DOHH2 (cell line): Measurements from ENCODE around the gene NUTM1.

Experiments used
- EZH2phosphoT487 ChIP-seq: fragments of 200-600 bp; sonication (generic); IDR thresholded peaks from 2 replicates; pipeline ENCODE4 v1.6.1; 2017; ENCODE audit warnings: borderline replicate concordance, mild to moderate bottlenecking, antibody characterized with exemption, low read length, moderate library complexity, mixed read lengths
- TF ChIP-seq, protein P1 (sequence below): fragments of 200-600 bp; sonication (generic); IDR thresholded peaks from one replicate; pipeline ENCODE4 v1.5.1; 2014; ENCODE audit warnings: antibody characterized with exemption, mild to moderate bottlenecking, low read depth, low read length; ENCODE audit not compliant: poor library complexity, severe bottlenecking

GRCh38 chr15:34366271-34367065, 23.4 kb downstream of the NUTM1 start:
- TF ChIP-seq, protein P1, sequence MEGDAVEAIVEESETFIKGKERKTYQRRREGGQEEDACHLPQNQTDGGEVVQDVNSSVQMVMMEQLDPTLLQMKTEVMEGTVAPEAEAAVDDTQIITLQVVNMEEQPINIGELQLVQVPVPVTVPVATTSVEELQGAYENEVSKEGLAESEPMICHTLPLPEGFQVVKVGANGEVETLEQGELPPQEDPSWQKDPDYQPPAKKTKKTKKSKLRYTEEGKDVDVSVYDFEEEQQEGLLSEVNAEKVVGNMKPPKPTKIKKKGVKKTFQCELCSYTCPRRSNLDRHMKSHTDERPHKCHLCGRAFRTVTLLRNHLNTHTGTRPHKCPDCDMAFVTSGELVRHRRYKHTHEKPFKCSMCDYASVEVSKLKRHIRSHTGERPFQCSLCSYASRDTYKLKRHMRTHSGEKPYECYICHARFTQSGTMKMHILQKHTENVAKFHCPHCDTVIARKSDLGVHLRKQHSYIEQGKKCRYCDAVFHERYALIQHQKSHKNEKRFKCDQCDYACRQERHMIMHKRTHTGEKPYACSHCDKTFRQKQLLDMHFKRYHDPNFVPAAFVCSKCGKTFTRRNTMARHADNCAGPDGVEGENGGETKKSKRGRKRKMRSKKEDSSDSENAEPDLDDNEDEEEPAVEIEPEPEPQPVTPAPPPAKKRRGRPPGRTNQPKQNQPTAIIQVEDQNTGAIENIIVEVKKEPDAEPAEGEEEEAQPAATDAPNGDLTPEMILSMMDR: no peak
- no peak for TF ChIP-seq EZH2phosphoT487
